NCI-H460 (cell line): ENCODE measurements around the gene KDM3B. TPM values are rescaled to one million over a fixed set of nuclear protein-coding genes. Genes with fewer than 3 reads are reported as not detected.

Experiments used
- small RNA-seq, 2 experiments: library from RNA; depleted of rRNA; stranded (forward); fragments of <200 nt; gene quantifications; one replicate each; pipeline ENCODE3, GENCODE V24; 2014
- total RNA-seq: library from RNA; depleted of rRNA; stranded (reverse); fragments of >200 nt; shearing (Covaris generic); gene quantifications from 2 replicates; pipeline ENCODE4 v1.2.3, GENCODE V29; 2014; rRNA removed

KDM3B gene
- total RNA-seq, 1 experiment from 2014 or later = 34.6 TPM

Small RNAs within 50 kb of the gene (small RNA-seq; reads per million reads assigned to genes)
- 0 reads per million in 2 experiments for gene AC113403.1

Other genes with a start within 250 kb of the KDM3B start
- 3.3 and 4.6 TPM in 2 replicates for gene NME5, start 213.3 kb upstream of the KDM3B start, total RNA-seq
- gene BRD8, start 174.1 kb upstream of the KDM3B start, total RNA-seq = 42.3 and 56.1 TPM in 2 replicates
- 35.2 and 40.3 TPM in 2 replicates for gene KIF20A, start 173.6 kb upstream of the KDM3B start, total RNA-seq
- 44.4 and 53.1 TPM in 2 replicates for gene CDC23, start 139.4 kb upstream of the KDM3B start, total RNA-seq
- gene GFRA3, start 78.1 kb upstream of the KDM3B start, total RNA-seq = 0.05 TPM in 1 of 2 replicates, not detected in the other
- 21.5 and 24.3 TPM in 2 replicates for gene CDC25C, start 20.9 kb upstream of the KDM3B start, total RNA-seq
- gene FAM53C, start 14.4 kb upstream of the KDM3B start, total RNA-seq = 18.4 and 18.6 TPM in 2 replicates
- gene REEP2, start 86.4 kb downstream of the KDM3B start, total RNA-seq = 2.3 and 2.4 TPM in 2 replicates
- gene EGR1, start 112.8 kb downstream of the KDM3B start, total RNA-seq = 9.2 and 10.6 TPM in 2 replicates
- gene ETF1, start 190.6 kb downstream of the KDM3B start, total RNA-seq = 153 and 176 TPM in 2 replicates
- 1,085 and 1,216 TPM in 2 replicates for gene HSPA9, start 222.7 kb downstream of the KDM3B start, total RNA-seq